GM12878 (cell line): ENCODE results near the gene P2RX1. TPM values are rescaled to one million over a fixed set of nuclear protein-coding genes. Genes with fewer than 3 reads are reported as not detected.

Experiments used
- ATAC-seq: fragments of 200-7000 bp; cut with Tn5 transposase; 3 replicates; pipeline ENCODE4 v1.9.1; 2020; ENCODE audit warnings: mild to moderate bottlenecking, moderate library complexity
- BruUV-seq: library from RNA; stranded (reverse); fragments of 400-500 nt; replicated peaks from 2 replicates; lab custom pipeline; 2021; lab: Mats Ljungman, UMichigan
- CTCF ChIA-PET: fragments of 300-600 bp; sonication (Branson Sonifier 250); formaldehyde crosslinking; extraction: SDS; loops from one replicate; lab custom pipeline; 2021; ENCODE audit warnings: inconsistent platforms; lab: Yijun Ruan, JAX
- POLR2A ChIA-PET: fragments of 350-600 bp; formaldehyde crosslinking; extraction: SDS; loops from one replicate; lab custom pipeline; 2021; ENCODE audit warnings: inconsistent platforms; lab: Charles Lee
- RAD21 ChIA-PET: fragments of 300-600 bp; sonication (Branson Sonifier 250); formaldehyde crosslinking; loops from one replicate; lab custom pipeline; 2023; ENCODE audit warnings: antibody characterized with exemption; ENCODE audit not compliant: unreplicated experiment; lab: Charles Lee
- SMC1A ChIA-PET: fragments of 300-600 bp; sonication (Branson Sonifier 250); formaldehyde crosslinking; loops from one replicate; lab custom pipeline; 2023; ENCODE audit not compliant: unreplicated experiment, uncharacterized antibody; lab: Charles Lee
- DNase-seq: peaks from one replicate; pipeline ENCODE4 v3.0.0-alpha.2; 2011; ENCODE audit warnings: low read depth, low spot score
- FAIRE-seq: peaks from 3 replicates; lab custom pipeline; 2011; peaks lifted over from hg19 to GRCh38; lab: Jason Lieb, UNC
- H2AFZ ChIP-seq: 2 replicates; pipeline ENCODE4 v1.6.0; 2011; ENCODE audit warnings: low read depth, low read length, control low read depth; ENCODE audit not compliant: control insufficient read depth
- H3K27ac ChIP-seq: 2 replicates; pipeline ENCODE4 v1.5.1; 2011; ENCODE audit warnings: control low read depth; ENCODE audit not compliant: control insufficient read depth, insufficient read depth
- H3K27me3 ChIP-seq, 2 experiments: replicated peaks in 1 of 2; 2 replicates each; pipeline versions ENCODE4 v1.6.0 to v1.6.1; 2011; ENCODE audit warnings: low read length in 1 of 2; ENCODE audit not compliant: control insufficient read depth in 2 of 2, insufficient read depth in 2 of 2
- H3K36me3 ChIP-seq, 2 experiments: 2 replicates each; pipeline ENCODE4 v1.5.1; 2011; ENCODE audit warnings: low read length in 1 of 2; ENCODE audit not compliant: control insufficient read depth in 2 of 2, insufficient read depth in 2 of 2
- H3K4me1 ChIP-seq: 2 replicates; pipeline ENCODE4 v1.6.1; 2011; ENCODE audit warnings: mild to moderate bottlenecking, low read length, moderate library complexity, mixed read lengths; ENCODE audit not compliant: control insufficient read depth, insufficient read depth
- H3K4me2 ChIP-seq: 2 replicates; pipeline ENCODE4 v1.6.0; 2011; ENCODE audit warnings: control low read depth; ENCODE audit not compliant: control insufficient read depth, insufficient read depth
- H3K4me3 ChIP-seq: fragments of 200-600 bp; sonication (generic); 2 replicates; pipeline ENCODE4 v1.5.1; 2016
- H3K79me2 ChIP-seq: 2 replicates; pipeline ENCODE4 v1.6.0; 2011; ENCODE audit warnings: low read length; ENCODE audit not compliant: control insufficient read depth, insufficient read depth
- H3K9ac ChIP-seq: 2 replicates; pipeline ENCODE4 v1.8.0; 2011; ENCODE audit warnings: low read length, control low read depth, mixed read lengths; ENCODE audit not compliant: control insufficient read depth, insufficient read depth
- H3K9me3 ChIP-seq: replicated peaks from 3 replicates; pipeline ENCODE4 v1.5.1; 2011; ENCODE audit warnings: mild to moderate bottlenecking, low read length; ENCODE audit not compliant: control insufficient read depth, insufficient read depth
- H4K20me1 ChIP-seq: 2 replicates; pipeline ENCODE4 v1.6.0; 2011; ENCODE audit not compliant: control insufficient read depth, insufficient read depth
- BACH1 ChIP-seq: fragments of 450-650 bp; IDR thresholded peaks from 2 replicates; pipeline ENCODE4 v1.6.1; 2017; ENCODE audit warnings: mild to moderate bottlenecking, borderline replicate concordance
- BMI1 ChIP-seq: fragments of 450-650 bp; IDR thresholded peaks from 2 replicates; pipeline ENCODE4 v1.6.1; 2016; ENCODE audit warnings: mild to moderate bottlenecking, moderate library complexity, borderline replicate concordance
- EED ChIP-seq: sonication (generic); IDR thresholded peaks from 2 replicates; pipeline ENCODE4 v1.6.1; 2016; ENCODE audit warnings: antibody characterized with exemption, low read depth
- HDAC2 ChIP-seq: fragments of 200-600 bp; sonication (generic); IDR thresholded peaks from 2 replicates; pipeline ENCODE4 v1.6.1; 2017
- MEF2A ChIP-seq: IDR thresholded peaks from 2 replicates; pipeline ENCODE4 v1.6.1; 2011; ENCODE audit warnings: low read depth, mild to moderate bottlenecking, low read length, moderate library complexity; ENCODE audit not compliant: insufficient read depth
- NKRF ChIP-seq: fragments of 450-650 bp; conservative IDR thresholded peaks from 2 replicates; pipeline ENCODE4 v1.6.1; 2017; ENCODE audit warnings: mild to moderate bottlenecking, moderate library complexity
- NR2C1 ChIP-seq: fragments of 450-650 bp; IDR thresholded peaks from 2 replicates; pipeline ENCODE4 v1.6.1; 2017; ENCODE audit warnings: antibody characterized with exemption, mild to moderate bottlenecking, moderate library complexity
- RAD51 ChIP-seq: fragments of 450-650 bp; IDR thresholded peaks from 2 replicates; pipeline ENCODE4 v1.6.1; 2016; ENCODE audit warnings: moderate library complexity, mild to moderate bottlenecking, inconsistent platforms
- SMAD1 ChIP-seq: fragments of 450-650 bp; IDR thresholded peaks from 2 replicates; pipeline ENCODE4 v1.6.1; 2018; ENCODE audit warnings: mild to moderate bottlenecking, low read depth; ENCODE audit not compliant: partially characterized antibody
- SMAD5 ChIP-seq: IDR thresholded peaks from 2 replicates; pipeline ENCODE4 v1.6.1; 2016; ENCODE audit warnings: antibody characterized with exemption, low read depth
- SP1 ChIP-seq: IDR thresholded peaks from one replicate; pipeline ENCODE4 v1.6.1; 2011; ENCODE audit warnings: low read depth, low read length
- SREBF2 ChIP-seq: IDR thresholded peaks from 2 replicates; pipeline ENCODE4 v1.6.1; 2012; ENCODE audit warnings: mild to moderate bottlenecking, low read length
- SRF ChIP-seq, 2 experiments: IDR thresholded peaks; 2 replicates each; pipeline ENCODE4 v1.6.1; 2011; ENCODE audit warnings: low read depth in 2 of 2, low read length in 2 of 2, mild to moderate bottlenecking in 1 of 2, moderate library complexity in 1 of 2
- ZBTB11 ChIP-seq: fragments of 450-650 bp; formaldehyde crosslinking; IDR thresholded peaks from 2 replicates; pipeline ENCODE4 v1.5.0; 2022; ENCODE audit warnings: mild to moderate bottlenecking, missing genetic modification characterization
- WGBS: methylation state at CpG from one replicate; pipeline ENCODE4 v1.1.6; 2016; ENCODE audit warnings: low lambda C conversion rate; ENCODE audit not compliant: insufficient replicate concordance, insufficient coverage; ENCODE audit errors: missing lambda C conversion rate; 5-methylcytosine and 5-hydroxymethylcytosine counted together
- in situ Hi-C: fragments of 300-500 bp; cut with MboI; formaldehyde crosslinking; loops from 9 replicates; pipeline ENCODE4 v1.14.3; 2018; ENCODE audit warnings: mixed read lengths
- intact Hi-C: fragments of 100-400 bp; cut with micrococcal nuclease; formaldehyde crosslinking; loops from one replicate; pipeline ENCODE4 v1.14.2; 2022; ENCODE audit not compliant: unreplicated experiment
- polyA plus RNA-seq, 11 experiments: library from polyadenylated mRNA; depleted of rRNA in 4 of 11; unstranded in 6 of 11; stranded (reverse) in 5 of 11; fragments of >200 nt; fragmentation: Nextera tagmentation in 4 of 11; fragmentation: Illumina TruSeq in 1 of 11; extraction: Ambion mirVana in 4 of 11; extraction: Trizol in 1 of 11; gene quantifications; 1 replicate in 1 of 11; 2 replicates in 10 of 11; pipeline versions ENCODE4 v1.2.1 to v1.2.3, GENCODE V29; 2011 to 2016; ENCODE audit warnings: inconsistent platforms in 2 of 11, missing spikeins in 2 of 11, low read depth in 1 of 11
- total RNA-seq, 4 experiments: library from RNA; depleted of rRNA in 3 of 4; stranded (reverse); fragments of >200 nt in 3 of 4; fragmentation: Illumina TruSeq in 1 of 4; extraction: Trizol in 1 of 4; gene quantifications; 2 replicates each; pipeline versions ENCODE4 v1.2.1 to v1.2.3, GENCODE V29; 2013 to 2021

The P2RX1 gene
- total and polyA plus RNA-seq, 10 of the 15 experiments (the other 5 are each of a cell fraction or from before 2014, with no cell fraction given) = 0.12 to 6.2 (median 3.4) TPM

- no peak for TF ChIP-seq SP1
- TF ChIP-seq RAD51 = no peak
- no peak for TF ChIP-seq HDAC2
- TF ChIP-seq EED = no peak; the same call in 1 of the 2 replicates
- no peak for TF ChIP-seq NR2C1
- TF ChIP-seq BACH1 = no peak
- TF ChIP-seq SRF (IDR thresholded peaks at IDR 0.05; ENCODE audit: low read depth in 2 of 2, low read length in 2 of 2) = no peak
- TF ChIP-seq MEF2A = no peak
- TF ChIP-seq SMAD5 = no peak
- no peak for TF ChIP-seq NKRF
- TF ChIP-seq SMAD1 = no peak
- TF ChIP-seq BMI1 = no peak
- TF ChIP-seq SREBF2 = no peak
- no peak for TF ChIP-seq ZBTB11
- no peak for ATAC-seq
- Histone ChIP-seq H3K27me3 (no peaks in the 10 kb centered on the region), H3K27ac (peak overlapping the region; percentile 48), H3K4me3 (0 out of 2 replicates have a peak overlapping the region, but pooled peaks have one; percentile 52), H3K9ac (peak overlapping the region; percentile 31), H3K4me2 (peak overlapping the region; percentile 81; the same call in 1 of the 2 replicates), H3K79me2 (peaks cover 15% of the 10 kb centered on the region), H4K20me1 (no peaks in the 10 kb centered on the region), H3K9me3 (no peaks in the 10 kb centered on the region; the same call in 2 of the 3 replicates), H3K36me3 (no peaks in the 10 kb centered on the region), H2AFZ (peak overlapping the region; percentile 64), H3K4me1 (peaks cover 42% of the 10 kb centered on the region)
- no TSS peak for BruUV-seq
- in situ Hi-C loops (no loop called here), intact Hi-C loops (no loop called here)
- SMC1A ChIA-PET = interaction anchor here (1.2 to 1.7 kb wide), 7 partner anchors 45 to 157 kb away, joined by 3 to 11 read pairs (median 3); no protein-coding TSS in a partner anchor
- WGBS = 74% methylated on average over 10 of the region's 10 CpGs
- POLR2A ChIA-PET = interaction anchor here (0.8 to 2.6 kb wide), 5 partner anchors 10 to 149 kb away, joined by 3 to 8 read pairs (median 6); partner anchors contain the start of genes ATP2A3 and CAMKK1
- FAIRE-seq = no peak
- no peak for DNase-seq
- CTCF ChIA-PET = interaction anchor here (0.7 to 7.7 kb wide), 7 partner anchors 12 to 158 kb away, joined by 3 to 119 read pairs (median 5); partner anchors contain the start of gene NCBP3
- RAD21 ChIA-PET = interaction anchor here (0.7 to 5.9 kb wide), 8 partner anchors 18 to 179 kb away, joined by 3 to 70 read pairs (median 4); no protein-coding TSS in a partner anchor
These were observed 560 bp upstream of the P2RX1 start for GRCh38 chr17:3916825-3917224.
